ENCODE measurements around the gene ADSS1. TPM values are rescaled to one million over a fixed set of nuclear protein-coding genes. Genes with fewer than 3 reads are reported as not detected.

The ADSS1 gene
- total and polyA plus RNA-seq, 8 donors = 3.5 to 6.8 (median 5.5) TPM

DNA sequence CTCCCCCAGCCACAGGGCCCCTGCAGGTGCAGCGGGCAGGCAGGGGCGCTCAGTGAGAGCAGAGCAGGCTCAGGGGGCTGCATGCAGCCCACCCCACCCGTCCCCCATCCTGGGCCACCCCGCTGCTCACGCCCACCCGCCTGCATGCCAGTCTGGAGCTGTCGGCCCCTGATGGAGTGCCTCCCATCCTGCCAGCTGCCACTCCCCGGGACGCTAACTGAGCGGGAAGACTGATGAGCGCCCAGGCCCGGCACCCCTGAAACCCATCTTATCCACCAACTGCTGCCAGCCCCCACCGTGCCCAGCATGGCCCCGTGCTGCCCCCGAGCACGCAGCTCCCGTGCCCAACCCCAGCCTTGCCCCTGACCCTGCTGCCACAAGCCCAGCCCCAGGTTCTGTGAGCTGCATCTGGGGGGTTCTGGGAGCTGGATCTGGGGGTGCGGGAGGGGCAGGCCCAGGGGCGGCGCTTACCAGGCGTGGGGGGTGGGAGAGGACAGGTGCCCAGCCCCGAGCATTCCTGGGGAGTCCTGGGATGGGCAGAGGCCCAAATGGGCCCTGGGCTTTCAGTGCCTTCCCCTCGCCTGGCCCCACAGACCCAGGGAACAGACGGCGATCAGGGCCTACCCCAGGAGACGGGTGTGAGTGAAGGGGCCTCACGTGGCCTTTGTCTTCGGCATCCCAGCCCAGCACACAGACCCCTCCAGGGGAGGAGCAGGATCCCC is 58.2 kb downstream of the ADSS1 start:
- Histone ChIP-seq H3K27me3 (no peaks in the 10 kb centered on the region), H3K9me3 (no peaks in the 10 kb centered on the region), H3K4me1 (no peaks in the 10 kb centered on the region), H3K4me3 (no peak overlapping the region), H3K36me3 (no peaks in the 10 kb centered on the region), H3K27ac (no peak overlapping the region)
- ATAC-seq = no peak
- WGBS, 2 donors = 93 to 94% methylated on average over 24 to 28 of the region's 28 CpGs
- TF ChIP-seq, protein P1, sequence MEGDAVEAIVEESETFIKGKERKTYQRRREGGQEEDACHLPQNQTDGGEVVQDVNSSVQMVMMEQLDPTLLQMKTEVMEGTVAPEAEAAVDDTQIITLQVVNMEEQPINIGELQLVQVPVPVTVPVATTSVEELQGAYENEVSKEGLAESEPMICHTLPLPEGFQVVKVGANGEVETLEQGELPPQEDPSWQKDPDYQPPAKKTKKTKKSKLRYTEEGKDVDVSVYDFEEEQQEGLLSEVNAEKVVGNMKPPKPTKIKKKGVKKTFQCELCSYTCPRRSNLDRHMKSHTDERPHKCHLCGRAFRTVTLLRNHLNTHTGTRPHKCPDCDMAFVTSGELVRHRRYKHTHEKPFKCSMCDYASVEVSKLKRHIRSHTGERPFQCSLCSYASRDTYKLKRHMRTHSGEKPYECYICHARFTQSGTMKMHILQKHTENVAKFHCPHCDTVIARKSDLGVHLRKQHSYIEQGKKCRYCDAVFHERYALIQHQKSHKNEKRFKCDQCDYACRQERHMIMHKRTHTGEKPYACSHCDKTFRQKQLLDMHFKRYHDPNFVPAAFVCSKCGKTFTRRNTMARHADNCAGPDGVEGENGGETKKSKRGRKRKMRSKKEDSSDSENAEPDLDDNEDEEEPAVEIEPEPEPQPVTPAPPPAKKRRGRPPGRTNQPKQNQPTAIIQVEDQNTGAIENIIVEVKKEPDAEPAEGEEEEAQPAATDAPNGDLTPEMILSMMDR (IDR thresholded peaks at IDR 0.05) = no peak
- FAIRE-seq = no peak
- DNase-seq = peak in 2 of 6 donors; percentile 35 to 78
- intact Hi-C loops (cut with DNase I) = no loop called here

DNA sequence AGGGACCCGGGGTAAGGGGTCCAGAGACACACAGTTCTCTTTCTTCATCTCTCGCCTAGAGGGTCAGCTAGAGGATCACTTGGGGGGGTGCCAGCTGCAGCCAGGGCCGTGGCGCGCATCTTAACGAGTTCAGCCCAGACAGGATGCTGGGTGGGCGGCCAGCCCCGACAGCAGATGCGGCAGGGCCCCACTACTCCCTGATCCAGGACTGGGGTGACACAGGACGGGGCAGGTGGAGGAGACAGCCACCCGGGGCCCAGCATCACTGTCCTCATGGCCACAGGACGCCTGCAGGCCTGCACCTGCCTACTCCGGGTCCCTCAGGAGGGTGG is 58.7 kb downstream of the ADSS1 start:
- DNase-seq = peak in 1 of 6 donors; percentile 76

DNA sequence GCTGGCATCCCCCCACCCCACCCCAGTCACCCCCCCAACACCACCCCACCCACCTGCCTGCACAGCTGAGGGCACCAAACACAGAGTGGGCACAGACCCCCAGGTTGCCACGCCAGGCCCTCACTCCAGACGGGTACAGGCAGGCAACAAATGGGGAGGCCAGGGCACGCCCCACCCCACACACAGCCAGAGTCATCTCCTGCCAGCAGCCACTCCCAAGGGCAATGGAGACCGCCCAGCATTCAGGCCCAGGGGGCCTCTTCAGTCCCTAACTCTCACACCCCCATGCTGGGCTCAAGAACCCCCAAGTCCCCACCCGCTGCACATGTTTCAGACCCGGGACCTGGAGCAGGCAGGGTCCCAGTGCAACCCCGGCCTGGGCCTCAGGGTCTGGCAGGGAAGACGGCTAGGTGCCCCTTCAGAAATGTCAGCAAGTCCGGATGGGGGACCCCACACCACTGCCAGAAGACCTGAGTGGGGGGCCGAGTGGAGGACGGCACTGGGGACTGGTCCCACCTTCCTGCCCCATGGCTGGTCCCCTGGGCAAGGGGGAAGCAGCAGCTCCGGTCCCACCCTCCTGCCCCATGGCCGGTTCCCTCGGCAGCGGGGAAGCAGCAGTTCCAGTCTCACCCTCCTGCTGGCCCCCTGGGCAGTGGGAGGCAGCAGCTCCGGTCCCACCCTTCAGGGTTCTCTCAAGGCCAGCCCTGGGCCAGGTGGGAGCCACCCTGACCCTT is 59.6 kb downstream of the ADSS1 start:
- Histone ChIP-seq H3K9me3 (no peaks in the 10 kb centered on the region), H3K27ac (no peak overlapping the region), H3K36me3 (no peaks in the 10 kb centered on the region), H3K4me3 (no peak overlapping the region), H3K4me1 (peaks cover 0 to 3% (median 2%) of the 10 kb centered on the region in 3 donors), H3K27me3 (no peaks in the 10 kb centered on the region)
- intact Hi-C loops (cut with DNase I) = no loop called here
- TF ChIP-seq, protein P1 (IDR thresholded peaks at IDR 0.05) = no peak
- DNase-seq = peak in 2 of 6 donors; percentile 31 to 79
- ATAC-seq = no peak
- no peak for FAIRE-seq
- 91 to 92% methylated on average over 16 of the region's 16 CpGs for WGBS, 2 donors

More for the DNA sequence above, 58.7 kb downstream of the ADSS1 start:
- Histone ChIP-seq H3K4me1 (no peaks in the 10 kb centered on the region), H3K4me3 (no peak overlapping the region), H3K9me3 (no peaks in the 10 kb centered on the region), H3K27me3 (no peaks in the 10 kb centered on the region), H3K36me3 (no peaks in the 10 kb centered on the region), H3K27ac (no peak overlapping the region)
- no peak for ATAC-seq
- TF ChIP-seq, protein P1 (IDR thresholded peaks at IDR 0.05) = no peak
- no peak for FAIRE-seq
- 90 to 98% methylated on average over 13 of the region's 13 CpGs for WGBS, 2 donors
- intact Hi-C loops (cut with DNase I) = no loop called here

DNA sequence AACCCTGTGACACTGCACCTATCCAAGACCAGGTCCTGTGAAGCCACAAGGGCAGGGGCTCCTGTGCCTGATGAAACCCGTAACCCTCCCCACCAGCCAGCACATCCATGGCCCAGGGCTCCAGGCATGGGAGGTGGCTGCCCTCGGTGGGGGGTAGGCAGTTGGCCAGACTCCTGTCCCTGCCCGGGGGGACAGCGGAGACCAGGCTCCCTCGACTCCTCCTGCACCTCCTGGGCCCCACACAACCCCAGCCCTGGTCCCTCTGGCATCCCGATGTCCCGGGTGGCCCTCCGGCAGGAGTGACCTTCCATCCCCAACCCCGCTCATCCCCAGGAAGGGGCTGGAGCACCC is 60.2 kb downstream of the ADSS1 start:
- Histone ChIP-seq H3K27ac (no peak overlapping the region), H3K4me3 (no peak overlapping the region), H3K9me3 (no peaks in the 10 kb centered on the region), H3K36me3 (no peaks in the 10 kb centered on the region), H3K4me1 (peaks cover 0 to 6% (median 3%) of the 10 kb centered on the region in 3 donors), H3K27me3 (no peaks in the 10 kb centered on the region)
- no peak for FAIRE-seq
- intact Hi-C loops (cut with DNase I) = no loop called here
- peak in 1 of 6 donors; percentile 36 for DNase-seq
- WGBS, 2 donors = 80 to 82% methylated on average over 8 to 9 of the region's 9 CpGs
- TF ChIP-seq, protein P1 (IDR thresholded peaks at IDR 0.05) = no peak
- no peak for ATAC-seq
